Uterus (tissue), 4 donors: ENCODE measurements around the gene SLC38A11. TPM values are rescaled to one million over a fixed set of nuclear protein-coding genes. Genes with fewer than 3 reads are reported as not detected.
"Not testable (repeated sequence)": the region's sequence is repeated elsewhere in the genome, so short reads cannot be mapped to it uniquely, and the experiment has no call there.

Source experiments
- DNase-seq, 2 donors: peaks; one replicate each; pipeline ENCODE4 v3.0.0-alpha.2; 2019 to 2020
- H3K27ac ChIP-seq, 2 donors: fragments of 200-600 bp; sonication (generic); 1 replicate in 1 of 2; 2 replicates in 1 of 2; pipeline ENCODE4 v1.5.1; 2016 to 2018
- H3K27me3 ChIP-seq, 2 donors: fragments of 200-600 bp; sonication (generic); one replicate each; pipeline ENCODE4 v1.5.1; 2018 to 2019; ENCODE audit warnings: control low read depth in 1 of 2
- H3K36me3 ChIP-seq, 2 donors: fragments of 200-600 bp; sonication (generic); one replicate each; pipeline ENCODE4 v1.5.1; 2019; ENCODE audit warnings: control low read depth in 1 of 2
- H3K4me1 ChIP-seq, 2 donors: fragments of 200-600 bp; sonication (generic); one replicate each; pipeline ENCODE4 v1.5.1; 2018 to 2019; ENCODE audit warnings: control low read depth in 1 of 2
- H3K4me3 ChIP-seq, 2 donors: fragments of 200-600 bp; sonication (generic); 1 replicate in 1 of 2; 2 replicates in 1 of 2; pipeline ENCODE4 v1.5.1; 2018 to 2019; ENCODE audit warnings: mild to moderate bottlenecking in 1 of 2
- H3K9me3 ChIP-seq, 2 donors: fragments of 200-600 bp; sonication (generic); one replicate each; pipeline ENCODE4 v1.5.1; 2019; ENCODE audit warnings: control low read depth in 1 of 2
- POLR2A ChIP-seq, 2 donors: fragments of 450-650 bp; IDR thresholded peaks; one replicate each; pipeline ENCODE4 v1.6.1; 2016; ENCODE audit warnings: antibody characterized with exemption in 2 of 2, mild to moderate bottlenecking in 1 of 2, moderate library complexity in 1 of 2
- intact Hi-C: fragments of 100-400 bp; cut with DNase I; formaldehyde crosslinking; loops from one replicate; pipeline ENCODE4 v1.15.1; 2023; ENCODE audit warnings: low total_unique reads
- total RNA-seq, 4 donors: library from RNA; depleted of rRNA in 3 of 4; stranded (reverse); fragments of >200 nt in 3 of 4; gene quantifications; one replicate each; pipeline versions ENCODE4 v1.1.0 to v1.2.4, GENCODE V29; 2014 to 2023
- TF ChIP-seq, protein P1 (sequence below), 4 experiments: fragments of 200-600 bp in 2 of 4; fragments of 450-650 bp in 2 of 4; sonication (generic) in 2 of 4; IDR thresholded peaks; one replicate each; pipeline ENCODE4 v1.5.1; 2016 to 2019; ENCODE audit warnings: antibody characterized with exemption in 4 of 4, mild to moderate bottlenecking in 2 of 4, moderate library complexity in 1 of 4
- donor health status: DM: yes; HTN: yes; CAD: no.

SLC38A11 gene
- total RNA-seq, 4 donors from 2014 or later = under 0.01 to 3.2 (median 1.3) TPM

DNA sequence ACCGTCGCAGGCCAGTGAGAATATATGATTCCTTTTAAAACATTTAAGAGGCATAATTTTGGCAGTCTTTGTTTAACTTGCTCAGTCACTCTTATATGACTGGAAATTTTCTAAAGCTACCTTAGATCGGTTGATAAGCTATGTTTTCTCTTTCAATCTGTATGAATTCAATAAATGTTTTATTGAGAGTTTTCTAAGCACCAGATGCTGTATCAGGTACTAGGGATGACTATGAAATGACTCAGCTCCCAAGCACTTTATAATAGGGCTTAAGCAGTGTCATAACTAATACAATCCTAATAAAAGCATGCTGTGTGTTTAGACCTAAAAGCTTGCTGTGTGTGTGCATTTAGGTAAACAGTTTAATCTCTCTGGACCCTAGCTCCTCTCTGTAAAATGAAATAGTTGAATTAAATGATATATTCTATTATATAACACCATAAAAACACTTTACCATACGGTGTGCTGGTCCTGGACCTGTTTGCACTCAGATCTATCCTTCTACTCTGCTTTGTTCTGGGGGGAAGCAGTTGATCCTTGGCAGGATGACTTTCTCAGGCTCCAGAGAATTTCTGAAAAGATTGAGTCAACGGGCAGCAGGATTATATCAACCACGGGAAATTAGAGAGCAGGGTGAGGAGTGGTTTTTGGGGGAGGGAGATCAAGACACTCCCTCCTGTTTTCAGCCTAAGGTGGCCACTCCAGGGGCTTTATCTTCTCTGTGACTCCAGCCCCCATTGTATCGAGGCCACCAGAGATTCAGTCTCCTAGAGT, 26.1 kb upstream of the SLC38A11 start:
- Histone ChIP-seq H3K27ac (no peak overlapping the region), H3K27me3 (no peaks in the 10 kb centered on the region), H3K36me3 (no peaks in the 10 kb centered on the region), H3K4me3 (no peak overlapping the region), H3K9me3 (no peaks in the 10 kb centered on the region), H3K4me1 (no peaks in the 10 kb centered on the region)
- no peak for DNase-seq
- intact Hi-C loops = no loop called here
- no peak for TF ChIP-seq POLR2A (IDR thresholded peaks at IDR 0.05)

DNA sequence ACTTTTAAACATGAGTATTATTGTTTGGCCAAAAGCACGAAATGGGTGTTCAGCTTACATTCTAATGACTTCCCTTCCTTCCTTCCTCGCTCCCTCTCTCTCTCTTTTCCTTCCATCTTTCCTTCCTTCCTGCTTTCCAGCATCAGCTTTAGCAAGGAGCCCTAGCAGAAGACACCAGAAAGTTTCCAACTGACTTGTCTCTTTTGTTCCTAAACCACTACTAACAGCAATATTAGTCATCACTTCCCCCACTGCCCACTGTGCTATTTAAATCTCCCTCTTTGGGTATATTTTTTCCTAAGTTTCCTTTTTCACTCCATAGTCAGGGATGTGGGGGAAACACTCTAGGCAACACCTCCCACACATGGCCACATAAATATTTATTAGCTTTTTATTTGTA, 25.4 kb upstream of the SLC38A11 start:
- H3K27ac ChIP-seq, DNase-seq, intact Hi-C loops, H3K9me3 ChIP-seq, H3K4me1 ChIP-seq, H3K36me3 ChIP-seq, H3K27me3 ChIP-seq, H3K4me3 ChIP-seq: not testable (repeated sequence)

DNA sequence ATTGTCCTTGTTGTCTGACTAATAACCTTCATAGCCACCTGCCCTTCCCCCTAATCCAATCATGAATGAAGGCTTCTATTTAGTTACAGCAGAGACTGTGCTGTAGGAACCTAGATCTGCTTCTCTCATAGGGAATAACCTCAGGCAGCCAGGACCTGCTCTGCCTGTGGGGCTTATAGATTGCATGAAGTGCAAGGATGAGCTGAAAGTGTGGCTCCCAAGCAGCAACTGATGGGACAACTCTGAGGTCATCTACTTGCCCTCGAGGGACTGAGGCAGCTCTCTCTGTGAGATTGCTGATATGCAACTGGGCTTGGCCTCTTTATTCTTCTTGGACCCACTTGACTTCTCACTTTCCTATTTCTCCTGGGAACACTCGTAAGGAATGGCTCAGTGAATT, 23.8 kb upstream of the SLC38A11 start:
- Histone ChIP-seq H3K4me3 (no peak overlapping the region), H3K36me3 (no peaks in the 10 kb centered on the region), H3K9me3 (no peaks in the 10 kb centered on the region), H3K27me3 (no peaks in the 10 kb centered on the region), H3K4me1 (no peaks in the 10 kb centered on the region), H3K27ac (no peak overlapping the region)
- no peak for DNase-seq
- intact Hi-C loops = no loop called here
- TF ChIP-seq, protein P1, sequence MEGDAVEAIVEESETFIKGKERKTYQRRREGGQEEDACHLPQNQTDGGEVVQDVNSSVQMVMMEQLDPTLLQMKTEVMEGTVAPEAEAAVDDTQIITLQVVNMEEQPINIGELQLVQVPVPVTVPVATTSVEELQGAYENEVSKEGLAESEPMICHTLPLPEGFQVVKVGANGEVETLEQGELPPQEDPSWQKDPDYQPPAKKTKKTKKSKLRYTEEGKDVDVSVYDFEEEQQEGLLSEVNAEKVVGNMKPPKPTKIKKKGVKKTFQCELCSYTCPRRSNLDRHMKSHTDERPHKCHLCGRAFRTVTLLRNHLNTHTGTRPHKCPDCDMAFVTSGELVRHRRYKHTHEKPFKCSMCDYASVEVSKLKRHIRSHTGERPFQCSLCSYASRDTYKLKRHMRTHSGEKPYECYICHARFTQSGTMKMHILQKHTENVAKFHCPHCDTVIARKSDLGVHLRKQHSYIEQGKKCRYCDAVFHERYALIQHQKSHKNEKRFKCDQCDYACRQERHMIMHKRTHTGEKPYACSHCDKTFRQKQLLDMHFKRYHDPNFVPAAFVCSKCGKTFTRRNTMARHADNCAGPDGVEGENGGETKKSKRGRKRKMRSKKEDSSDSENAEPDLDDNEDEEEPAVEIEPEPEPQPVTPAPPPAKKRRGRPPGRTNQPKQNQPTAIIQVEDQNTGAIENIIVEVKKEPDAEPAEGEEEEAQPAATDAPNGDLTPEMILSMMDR (IDR thresholded peaks at IDR 0.05) = no peak
- no peak for TF ChIP-seq POLR2A (IDR thresholded peaks at IDR 0.05)

- H3K4me3 ChIP-seq, H3K9me3 ChIP-seq, intact Hi-C loops, H3K27me3 ChIP-seq, H3K4me1 ChIP-seq, H3K27ac ChIP-seq, H3K36me3 ChIP-seq, DNase-seq: not testable (repeated sequence)
Observed at GRCh38 chr2:164976875-164977470, 21.6 kb upstream of the SLC38A11 start.

DNA sequence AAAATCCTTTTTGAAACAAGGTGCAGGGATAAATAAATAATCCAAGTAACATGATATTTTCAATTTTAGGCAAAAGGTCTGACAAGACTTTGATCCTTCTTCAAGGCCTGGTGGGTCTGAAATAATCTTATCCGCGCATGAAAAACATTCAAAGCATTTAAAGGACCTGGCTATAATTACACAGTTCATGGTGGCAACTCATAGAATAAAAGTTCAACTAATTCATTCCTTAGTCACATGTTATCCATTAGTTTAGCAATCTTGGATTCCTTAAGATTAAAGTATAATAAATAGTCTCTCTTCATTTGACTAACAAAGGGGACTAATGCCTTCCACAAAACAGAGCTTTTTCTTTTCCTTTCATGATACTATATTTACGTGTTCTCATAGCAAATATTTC, 21.0 kb upstream of the SLC38A11 start:
- Histone ChIP-seq H3K27me3 (no peaks in the 10 kb centered on the region), H3K4me3 (no peak overlapping the region), H3K27ac (no peak overlapping the region), H3K9me3 (no peaks in the 10 kb centered on the region), H3K36me3 (no peaks in the 10 kb centered on the region), H3K4me1 (no peaks in the 10 kb centered on the region)
- no peak for TF ChIP-seq POLR2A (IDR thresholded peaks at IDR 0.05)
- TF ChIP-seq, protein P1 (IDR thresholded peaks at IDR 0.05) = no peak
- intact Hi-C loops = no loop called here
- DNase-seq = no peak

DNA sequence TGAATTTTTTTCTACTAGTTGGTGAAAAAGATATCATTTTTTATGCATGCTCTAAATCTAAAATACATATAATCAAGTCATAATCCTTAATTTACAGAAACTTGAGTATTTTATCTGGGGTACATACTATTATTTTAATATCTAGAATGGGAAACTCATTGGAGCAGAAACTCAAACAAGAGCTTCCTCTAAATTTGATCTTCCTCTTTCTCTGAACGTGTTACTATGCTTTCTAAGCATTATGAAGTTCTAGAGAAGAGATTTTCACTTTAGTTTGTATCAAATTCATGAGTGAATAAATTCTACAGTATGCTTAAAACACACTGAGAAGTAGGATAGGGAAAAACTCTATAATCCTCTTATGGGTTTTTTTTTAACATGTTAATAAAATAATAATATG, 20.6 kb upstream of the SLC38A11 start:
- TF ChIP-seq, protein P1 (IDR thresholded peaks at IDR 0.05) = no peak
- TF ChIP-seq POLR2A (IDR thresholded peaks at IDR 0.05) = no peak
- Histone ChIP-seq H3K36me3 (no peaks in the 10 kb centered on the region), H3K4me3 (no peak overlapping the region), H3K27me3 (no peaks in the 10 kb centered on the region), H3K27ac (no peak overlapping the region), H3K4me1 (no peaks in the 10 kb centered on the region), H3K9me3 (no peaks in the 10 kb centered on the region)
- intact Hi-C loops = no loop called here
- DNase-seq = no peak
